Esophagus squamous epithelium (tissue), 4 donors: Measurements from ENCODE around the gene VOPP1.

Experiments used
- CTCF ChIP-seq, 6 experiments: fragments of 450-650 bp in 4 of 6; fragments of 200-600 bp in 2 of 6; sonication (generic) in 2 of 6; IDR thresholded peaks; one replicate each; pipeline ENCODE4 v1.5.1; 2016 to 2019; ENCODE audit warnings: antibody characterized with exemption in 6 of 6, mild to moderate bottlenecking in 4 of 6, moderate library complexity in 4 of 6
- POLR2A ChIP-seq, 4 donors: fragments of 450-650 bp; IDR thresholded peaks; one replicate each; pipeline ENCODE4 v1.6.1; 2017; ENCODE audit warnings: antibody characterized with exemption in 4 of 4, mild to moderate bottlenecking in 4 of 4, moderate library complexity in 3 of 4

GRCh38 chr7:55518836-55519235 is 53.5 kb downstream of the VOPP1 start:
- TF ChIP-seq POLR2A (IDR thresholded peaks at IDR 0.05): no peak
- TF ChIP-seq CTCF (IDR thresholded peaks at IDR 0.05): no peak
